SK-N-SH (cell line): ENCODE results near the gene ZDHHC14. TPM values are rescaled to one million over a fixed set of nuclear protein-coding genes. Genes with fewer than 3 reads are reported as not detected.

Experiments
- CTCF ChIA-PET: fragments of 300-600, 350-600 bp; formaldehyde crosslinking; extraction: SDS; loops from one replicate; lab custom pipeline; 2021; lab: Yijun Ruan, JAX
- POLR2A ChIA-PET: fragments of 350-600 bp; sonication (Branson Sonifier 250); formaldehyde crosslinking; extraction: SDS; loops from one replicate; lab custom pipeline; 2020; ENCODE audit warnings: antibody characterized with exemption, inconsistent platforms; lab: Yijun Ruan, JAX
- DNase-seq: peaks from one replicate; pipeline ENCODE4 v3.0.0; 2012
- H2AFZ ChIP-seq: fragments of 200-600 bp; sonication (generic); 2 replicates; pipeline ENCODE4 v1.8.1; 2016; ENCODE audit warnings: antibody characterized with exemption, mild to moderate bottlenecking, low read depth
- H3F3A ChIP-seq: fragments of 200-600 bp; sonication (generic); replicated peaks from 2 replicates; pipeline ENCODE3; 2016; ENCODE audit warnings: antibody characterized with exemption, mild to moderate bottlenecking; ENCODE audit not compliant: insufficient read depth
- H3K27ac ChIP-seq, 2 experiments: fragments of 200-500 bp in 1 of 2; fragments of 200-600 bp in 1 of 2; sonication (Bioruptor generic) in 1 of 2; sonication (generic), shearing (Covaris generic) in 1 of 2; 2 replicates each; pipeline versions ENCODE4 v1.5.1 to v1.6.1; 2014 to 2016; ENCODE audit warnings: low read depth in 2 of 2, inconsistent platforms in 1 of 2, low read length in 1 of 2, mild to moderate bottlenecking in 1 of 2, mixed read lengths in 1 of 2
- H3K27me3 ChIP-seq: fragments of 200-600 bp; sonication (generic), shearing (Covaris generic); 2 replicates; pipeline ENCODE4 v1.6.1; 2016; ENCODE audit warnings: mixed run types; ENCODE audit not compliant: insufficient read depth
- H3K36me3 ChIP-seq, 2 experiments: fragments of 200-500 bp in 1 of 2; fragments of 200-600 bp in 1 of 2; sonication (Bioruptor generic) in 1 of 2; sonication (generic) in 1 of 2; replicated peaks in 1 of 2; 2 replicates each; pipeline versions ENCODE3 to v1.5.1; 2014 to 2016; ENCODE audit warnings: low read length in 1 of 2, mild to moderate bottlenecking in 1 of 2; ENCODE audit not compliant: insufficient read depth in 2 of 2, control insufficient read depth in 1 of 2
- H3K4me1 ChIP-seq, 2 experiments: fragments of 200-500 bp in 1 of 2; fragments of 200-600 bp in 1 of 2; sonication (Bioruptor generic) in 1 of 2; sonication (generic), shearing (Covaris generic) in 1 of 2; 2 replicates each; pipeline versions ENCODE4 v1.5.1 to v1.6.1; 2014 to 2016; ENCODE audit warnings: low read depth in 1 of 2, low read length in 1 of 2, mixed run types in 1 of 2; ENCODE audit not compliant: insufficient read depth in 2 of 2, control insufficient read depth in 1 of 2
- H3K4me2 ChIP-seq: fragments of 200-600 bp; sonication (generic), shearing (Covaris generic); 2 replicates; pipeline ENCODE4 v1.6.1; 2017; ENCODE audit warnings: mixed run types
- H3K4me3 ChIP-seq, 2 experiments: fragments of 200-500 bp in 1 of 2; fragments of 200-600 bp in 1 of 2; sonication (Bioruptor generic) in 1 of 2; sonication (generic), shearing (Covaris generic) in 1 of 2; 2 replicates each; pipeline versions ENCODE4 v1.5.1 to v1.8.1; 2014 to 2016; ENCODE audit warnings: low read depth in 2 of 2, inconsistent platforms in 1 of 2, low read length in 1 of 2, mild to moderate bottlenecking in 1 of 2, mixed read lengths in 1 of 2, moderate library complexity in 1 of 2
- H3K79me2 ChIP-seq: fragments of 200-600 bp; sonication (generic); 2 replicates; pipeline ENCODE4 v1.8.1; 2017; ENCODE audit warnings: mild to moderate bottlenecking; ENCODE audit not compliant: insufficient read depth
- H3K9ac ChIP-seq: fragments of 200-600 bp; sonication (generic); 2 replicates; pipeline ENCODE4 v1.6.1; 2017; ENCODE audit warnings: mixed run types
- H3K9me2 ChIP-seq: fragments of 200-600 bp; sonication (generic); 2 replicates; pipeline ENCODE4 v1.6.1; 2017; ENCODE audit warnings: mixed run types
- H3K9me3 ChIP-seq: fragments of 200-600 bp; sonication (generic); 2 replicates; pipeline ENCODE4 v1.6.1; 2017; ENCODE audit warnings: mixed run types, mild to moderate bottlenecking, moderate library complexity
- H4K20me1 ChIP-seq: fragments of 200-600 bp; sonication (generic); 2 replicates; pipeline ENCODE4 v1.6.1; 2017; ENCODE audit warnings: mild to moderate bottlenecking, mixed run types; ENCODE audit not compliant: insufficient read depth
- EZH2phosphoT487 ChIP-seq: fragments of 200-600 bp; sonication (generic); IDR thresholded peaks from 2 replicates; pipeline ENCODE4 v1.6.1; 2017; ENCODE audit warnings: low read depth, mixed run types, mild to moderate bottlenecking, antibody characterized with exemption, moderate library complexity, borderline replicate concordance
- FOSL2 ChIP-seq: IDR thresholded peaks from 2 replicates; pipeline ENCODE4 v1.4.0; 2012; ENCODE audit warnings: low read depth, mild to moderate bottlenecking, moderate library complexity, borderline replicate concordance
- FOXM1 ChIP-seq: IDR thresholded peaks from 2 replicates; pipeline ENCODE4 v1.4.0; 2012; ENCODE audit warnings: low read depth, mild to moderate bottlenecking
- JUND ChIP-seq: IDR thresholded peaks from 2 replicates; pipeline ENCODE4 v1.4.0; 2012
- MXI1 ChIP-seq: IDR thresholded peaks from 2 replicates; pipeline ENCODE4 v1.6.1; 2012; ENCODE audit warnings: mild to moderate bottlenecking, low read depth, low read length, improper control_type of control experiment
- NFIC ChIP-seq: IDR thresholded peaks from 2 replicates; pipeline ENCODE4 v1.4.0; 2012; ENCODE audit warnings: borderline replicate concordance
- PBX3 ChIP-seq: IDR thresholded peaks from 2 replicates; pipeline ENCODE4; 2012
- RAD21 ChIP-seq: IDR thresholded peaks from 2 replicates; pipeline ENCODE4 v1.6.1; 2012; ENCODE audit warnings: mild to moderate bottlenecking, low read length
- RCOR1 ChIP-seq: fragments of 150-350 bp; IDR thresholded peaks from 2 replicates; pipeline ENCODE4 v1.6.1; 2017; ENCODE audit warnings: antibody characterized with exemption, low read length
- REST ChIP-seq: IDR thresholded peaks from 2 replicates; pipeline ENCODE4 v1.6.1; 2012; ENCODE audit warnings: mild to moderate bottlenecking, low read depth, low read length, moderate library complexity
- SIN3A ChIP-seq: IDR thresholded peaks from 2 replicates; pipeline ENCODE4 v1.6.1; 2012; ENCODE audit warnings: low read depth, mild to moderate bottlenecking, low read length, moderate library complexity, borderline replicate concordance
- SMC3 ChIP-seq: IDR thresholded peaks from 2 replicates; pipeline ENCODE4 v1.6.1; 2012; ENCODE audit warnings: low read depth, low read length, improper control_type of control experiment
- TAF1 ChIP-seq: IDR thresholded peaks from 2 replicates; pipeline ENCODE4 v1.6.1; 2012; ENCODE audit warnings: low read depth, mild to moderate bottlenecking, low read length, moderate library complexity, borderline replicate concordance
- TCF12 ChIP-seq: IDR thresholded peaks from 2 replicates; pipeline ENCODE4 v1.4.0; 2012
- USF2 ChIP-seq: fragments of 150-350 bp; IDR thresholded peaks from 2 replicates; pipeline ENCODE4 v1.6.1; 2017; ENCODE audit warnings: antibody characterized with exemption, low read length, low read depth, borderline replicate concordance
- YY1 ChIP-seq: IDR thresholded peaks from 2 replicates; pipeline ENCODE4 v1.4.0; 2012; ENCODE audit warnings: low read depth, mild to moderate bottlenecking
- WGBS: methylation state at CpG from one replicate; pipeline ENCODE4 v1.1.6; 2017; ENCODE audit warnings: low lambda C conversion rate; 5-methylcytosine and 5-hydroxymethylcytosine counted together
- polyA plus RNA-seq, 3 experiments: library from polyadenylated mRNA; depleted of rRNA; stranded (reverse); fragments of >200 nt; gene quantifications; 2 replicates each; pipeline ENCODE4 v1.2.3, GENCODE V29; 2012

Gene ZDHHC14
- polyA plus RNA-seq, 1 of the 3 experiments (the other 2 are of a cell fraction), result 5.4 TPM

- no peaks in the 10 kb centered on the region for H3K36me3 ChIP-seq
- peaks cover 11% of the 10 kb centered on the region; the same call in 1 of the 2 replicates for H3K79me2 ChIP-seq
- peaks cover 3% of the 10 kb centered on the region for H3F3A ChIP-seq
- no peaks in the 10 kb centered on the region for H3K9me3 ChIP-seq
- H3K27ac ChIP-seq, result no peak overlapping the region
- POLR2A ChIA-PET, result no interaction called here
- 72% methylated on average over 6 of the region's 6 CpGs for WGBS
- no peaks in the 10 kb centered on the region for H3K9me2 ChIP-seq
- H3K4me1 ChIP-seq, result no peaks in the 10 kb centered on the region; a peak in 2 of 4 replicates
- no peaks in the 10 kb centered on the region for H4K20me1 ChIP-seq
- no peak for DNase-seq
- no peak overlapping the region for H3K4me2 ChIP-seq
- CTCF ChIA-PET, result interaction anchor here (1.0 kb wide), 1 partner anchor 294 kb away, joined by 3 read pairs; no protein-coding TSS in a partner anchor
- H2AFZ ChIP-seq, result no peak overlapping the region
- H3K9ac ChIP-seq, result no peak overlapping the region
- H3K27me3 ChIP-seq, result no peaks in the 10 kb centered on the region
- TF ChIP-seq RAD21 (no peak), EZH2phosphoT487 (no peak), TAF1 (no peak), REST (no peak), SIN3A (no peak), RCOR1 (no peak), SMC3 (no peak), USF2 (no peak), MXI1 (no peak), JUND (no peak), NFIC (no peak), PBX3 (no peak), FOSL2 (no peak), YY1 (no peak), TCF12 (no peak), FOXM1 (no peak)
- TF ChIP-seq, all 33 proteins: peak for 0
- H3K4me3 ChIP-seq, result no peak overlapping the region
Observed at GRCh38 chr6:157374889-157375443, 6.0 kb upstream of the ZDHHC14 start.
